Kidney tubule cell (primary cell): ENCODE measurements around the gene COL6A1.

Source experiments
- DNase-seq: peaks from one replicate; pipeline ENCODE4 v3.0.0-alpha.2; 2018; ENCODE audit warnings: low spot score

Gene COL6A1

DNA sequence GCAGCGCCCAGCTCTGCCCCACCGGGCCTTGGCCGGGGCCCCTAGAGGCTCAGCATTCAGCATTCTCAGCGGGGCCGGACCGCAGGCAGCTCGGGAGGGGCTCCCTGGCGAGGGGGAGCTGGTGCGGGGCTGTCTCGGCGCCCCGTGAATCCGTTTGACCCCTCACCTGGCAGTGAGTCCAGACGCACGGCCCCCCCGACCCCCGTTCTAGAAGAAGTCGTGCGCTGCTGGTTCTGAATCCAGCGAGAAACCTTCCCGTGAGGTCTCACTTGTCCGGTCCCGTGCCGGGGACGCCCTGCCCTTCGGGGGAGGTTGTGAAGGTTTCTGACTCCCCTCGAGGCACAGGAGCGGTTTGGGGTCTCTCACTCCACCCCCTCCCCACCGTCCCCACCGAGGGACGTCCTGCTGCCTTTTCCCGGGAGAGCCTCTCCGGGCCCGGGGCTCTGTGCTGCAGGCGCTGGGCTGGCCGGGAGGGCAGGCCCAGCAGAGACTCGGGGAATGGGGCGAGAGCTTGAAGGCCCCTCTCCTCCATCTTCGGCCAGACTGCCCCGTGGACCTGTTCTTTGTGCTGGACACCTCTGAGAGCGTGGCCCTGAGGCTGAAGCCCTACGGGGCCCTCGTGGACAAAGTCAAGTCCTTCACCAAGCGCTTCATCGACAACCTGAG lies 655 bp downstream of the COL6A1 start:
- no peak for DNase-seq

DNA sequence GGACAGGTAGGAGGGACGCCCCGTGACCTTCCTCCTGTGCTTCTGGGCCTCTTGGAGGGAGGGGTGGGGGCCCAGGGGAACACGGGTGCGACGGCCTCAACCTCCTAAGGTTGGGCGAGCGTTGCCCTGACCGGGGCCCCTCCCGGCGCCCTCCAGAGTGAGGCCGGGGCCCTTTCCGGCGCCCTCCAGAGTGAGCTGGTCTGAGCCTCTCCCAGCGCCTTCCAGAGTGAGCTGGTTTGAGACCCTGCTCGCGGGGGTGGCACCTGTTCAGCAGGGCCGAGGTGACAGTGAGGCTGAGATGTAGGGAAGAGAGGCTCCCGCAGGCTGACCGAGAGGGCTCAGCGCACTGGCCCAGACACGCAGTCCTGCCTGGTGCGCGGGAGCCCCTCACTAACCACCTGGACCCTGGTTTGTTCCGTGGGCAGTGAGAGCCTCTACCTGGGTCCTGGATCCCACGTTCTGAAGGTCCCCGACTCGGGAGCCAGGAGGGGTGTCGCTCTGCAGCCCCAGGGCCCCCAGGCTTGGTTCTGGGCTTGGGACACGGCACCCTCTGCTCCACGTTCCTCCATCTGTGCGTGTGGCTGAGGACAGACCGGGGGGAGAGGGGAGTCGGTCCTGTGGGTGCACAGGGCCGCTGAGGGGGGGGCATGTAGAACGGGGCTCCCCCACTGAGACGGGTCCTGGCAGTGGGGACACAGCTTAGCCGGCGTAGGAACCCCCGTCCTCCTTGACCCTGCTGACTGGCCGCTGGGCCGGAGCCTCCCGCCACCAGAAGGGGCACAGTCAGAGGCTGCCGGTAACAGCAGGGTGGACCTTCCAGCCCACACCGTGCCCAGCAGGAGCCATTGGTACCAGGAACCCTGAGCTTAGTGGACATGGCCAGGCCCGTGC lies 1.4 kb downstream of the COL6A1 start:
- no peak for DNase-seq

DNA sequence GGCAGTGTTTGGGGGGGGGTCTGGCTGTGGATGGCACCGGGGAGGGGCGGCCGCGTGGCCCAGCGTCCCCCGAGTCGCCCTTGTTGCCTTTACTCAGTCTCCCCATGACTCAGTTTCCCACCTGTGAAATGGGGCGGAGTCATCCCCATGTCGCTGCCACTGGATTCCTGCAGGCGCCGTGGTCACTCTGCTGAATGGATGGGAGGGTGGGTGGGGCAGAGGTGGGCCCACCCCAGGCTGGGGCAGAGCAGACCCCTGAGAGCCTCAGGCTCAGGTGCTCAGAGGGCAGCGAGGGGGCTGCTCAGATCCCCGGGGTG lies 2.0 kb downstream of the COL6A1 start:
- no peak for DNase-seq

DNA sequence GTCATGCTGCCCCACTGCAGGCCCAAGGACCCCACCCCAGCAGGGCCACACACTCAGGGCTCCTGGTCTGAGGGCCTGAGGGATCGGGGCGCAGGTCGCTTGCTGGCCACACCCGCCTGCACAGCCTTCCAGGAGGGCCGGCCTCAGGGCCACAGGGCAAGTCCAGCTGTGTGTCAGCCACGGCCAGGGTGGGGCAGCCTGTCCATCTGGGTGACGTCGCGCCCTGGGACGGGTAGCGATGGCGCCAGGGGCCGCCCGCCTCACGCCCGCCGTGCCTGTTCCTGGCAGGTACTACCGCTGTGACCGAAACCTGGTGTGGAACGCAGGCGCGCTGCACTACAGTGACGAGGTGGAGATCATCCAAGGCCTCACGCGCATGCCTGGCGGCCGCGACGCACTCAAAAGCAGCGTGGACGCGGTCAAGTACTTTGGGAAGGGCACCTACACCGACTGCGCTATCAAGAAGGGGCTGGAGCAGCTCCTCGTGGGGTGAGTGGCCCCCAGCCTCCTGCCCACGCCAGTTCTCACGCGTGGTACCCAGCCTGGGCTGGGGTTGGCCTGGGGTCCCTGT lies 2.5 kb downstream of the COL6A1 start:
- DNase-seq = no peak

DNA sequence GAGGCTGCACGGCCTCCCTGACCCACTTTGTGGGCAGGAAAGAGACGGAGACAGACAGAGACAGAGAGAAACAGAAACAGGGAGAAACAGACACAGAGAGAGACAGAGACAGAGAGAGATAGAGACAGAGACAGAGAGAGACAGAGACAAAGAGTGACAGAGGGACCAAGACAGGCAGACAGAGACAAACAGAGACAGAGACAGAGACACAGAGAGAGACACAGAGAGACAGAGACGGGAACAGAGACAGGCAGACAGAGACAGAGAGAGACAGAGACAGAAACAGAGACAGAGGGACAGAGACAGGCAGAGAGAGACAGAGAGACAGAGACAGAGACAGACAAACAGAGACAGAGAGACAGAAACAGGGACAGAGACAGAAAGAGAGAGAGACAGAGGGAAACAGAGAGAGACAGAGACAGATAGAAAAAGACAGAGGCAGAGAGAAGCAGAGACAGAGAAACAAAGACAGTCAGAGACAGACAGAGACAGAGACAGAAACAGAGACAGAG lies 3.1 kb downstream of the COL6A1 start:
- no peak for DNase-seq

GRCh38 chr21:45985471-45986315 lies 4.1 kb downstream of the COL6A1 start:
- no peak for DNase-seq

DNA sequence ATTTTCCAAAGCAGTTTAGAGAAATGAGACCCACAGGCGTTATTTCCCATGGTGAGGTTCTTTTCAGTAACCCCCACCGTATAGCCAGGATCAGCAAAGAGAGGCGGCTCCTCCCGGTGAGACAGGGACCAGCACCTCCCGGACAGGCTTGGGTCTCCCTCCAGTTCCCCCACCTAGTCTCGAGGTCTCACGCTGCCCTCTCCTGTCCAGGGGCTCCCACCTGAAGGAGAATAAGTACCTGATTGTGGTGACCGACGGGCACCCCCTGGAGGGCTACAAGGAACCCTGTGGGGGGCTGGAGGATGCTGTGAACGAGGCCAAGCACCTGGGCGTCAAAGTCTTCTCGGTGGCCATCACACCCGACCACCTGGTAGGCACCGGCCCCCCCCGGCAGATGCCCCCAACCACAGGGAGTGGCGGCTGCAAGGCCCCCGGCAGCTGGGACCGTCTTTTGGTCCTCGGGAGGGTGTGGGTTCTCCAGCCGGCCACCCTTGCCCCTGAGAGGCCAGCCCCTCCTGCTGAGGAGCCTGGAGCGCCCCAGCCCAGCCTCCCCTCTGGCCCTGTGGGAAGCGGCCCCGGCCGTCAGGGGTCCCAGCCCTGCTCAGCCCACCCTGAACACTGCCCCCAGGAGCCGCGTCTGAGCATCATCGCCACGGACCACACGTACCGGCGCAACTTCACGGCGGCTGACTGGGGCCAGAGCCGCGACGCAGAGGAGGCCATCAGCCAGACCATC lies 4.9 kb downstream of the COL6A1 start:
- DNase-seq = no peak

- no peak for DNase-seq
Measured at GRCh38 chr21:45987121-45987711, 5.6 kb downstream of the COL6A1 start.

DNA sequence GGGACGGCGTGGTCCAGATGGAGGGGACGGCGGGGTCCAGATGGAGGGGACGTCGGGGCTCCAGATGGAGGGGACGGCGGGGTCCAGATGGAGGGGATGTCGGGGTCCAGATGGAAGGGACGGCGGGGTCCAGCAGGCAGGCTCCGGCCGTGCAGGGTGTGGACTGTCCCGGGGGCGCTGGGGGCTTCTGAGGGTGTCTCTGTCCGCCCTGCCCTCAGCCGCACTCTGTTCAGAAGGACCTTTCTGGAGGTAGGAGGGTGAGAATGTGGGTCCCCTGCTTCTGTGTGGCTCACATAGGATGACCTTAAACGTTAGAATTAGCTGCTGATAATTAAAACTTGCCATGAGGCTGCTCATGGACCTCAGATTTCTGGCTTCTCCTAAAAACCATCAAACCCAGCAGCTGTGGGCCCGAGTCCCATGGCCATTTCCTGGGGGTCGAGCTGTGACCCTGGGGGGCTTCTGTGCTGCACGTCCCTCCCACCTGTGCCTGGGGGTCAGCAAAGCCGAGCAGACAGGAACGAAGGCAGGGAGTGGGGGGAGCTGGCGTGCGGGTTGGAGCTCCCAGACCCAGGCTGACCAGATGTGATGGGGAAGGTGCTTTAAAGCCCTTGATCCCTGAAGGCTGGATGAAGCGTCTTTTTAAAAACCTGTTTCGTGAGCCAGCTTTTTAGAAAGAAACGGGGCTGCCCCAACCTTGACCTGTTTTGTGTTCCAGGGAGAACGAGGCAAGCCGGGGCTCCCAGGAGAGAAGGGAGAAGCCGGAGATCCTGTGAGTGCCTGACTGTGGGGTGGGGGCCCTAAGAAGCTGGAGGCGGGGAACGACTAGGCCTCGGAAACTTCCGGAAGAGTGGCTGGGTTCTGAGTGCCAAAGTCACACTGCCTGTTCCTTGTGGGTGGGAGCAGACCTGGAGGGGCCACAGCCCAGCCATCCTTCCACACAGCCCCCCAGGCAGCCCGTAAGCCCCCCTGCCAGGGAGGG lies 7.1 kb downstream of the COL6A1 start:
- DNase-seq = no peak

- no peak for DNase-seq
Measured at GRCh38 chr21:45989355-45990048, 7.9 kb downstream of the COL6A1 start.

GRCh38 chr21:45990049-45990711 lies 8.6 kb downstream of the COL6A1 start:
- no peak for DNase-seq

GRCh38 chr21:45990741-45991605 lies 9.4 kb downstream of the COL6A1 start:
- DNase-seq = no peak

DNA sequence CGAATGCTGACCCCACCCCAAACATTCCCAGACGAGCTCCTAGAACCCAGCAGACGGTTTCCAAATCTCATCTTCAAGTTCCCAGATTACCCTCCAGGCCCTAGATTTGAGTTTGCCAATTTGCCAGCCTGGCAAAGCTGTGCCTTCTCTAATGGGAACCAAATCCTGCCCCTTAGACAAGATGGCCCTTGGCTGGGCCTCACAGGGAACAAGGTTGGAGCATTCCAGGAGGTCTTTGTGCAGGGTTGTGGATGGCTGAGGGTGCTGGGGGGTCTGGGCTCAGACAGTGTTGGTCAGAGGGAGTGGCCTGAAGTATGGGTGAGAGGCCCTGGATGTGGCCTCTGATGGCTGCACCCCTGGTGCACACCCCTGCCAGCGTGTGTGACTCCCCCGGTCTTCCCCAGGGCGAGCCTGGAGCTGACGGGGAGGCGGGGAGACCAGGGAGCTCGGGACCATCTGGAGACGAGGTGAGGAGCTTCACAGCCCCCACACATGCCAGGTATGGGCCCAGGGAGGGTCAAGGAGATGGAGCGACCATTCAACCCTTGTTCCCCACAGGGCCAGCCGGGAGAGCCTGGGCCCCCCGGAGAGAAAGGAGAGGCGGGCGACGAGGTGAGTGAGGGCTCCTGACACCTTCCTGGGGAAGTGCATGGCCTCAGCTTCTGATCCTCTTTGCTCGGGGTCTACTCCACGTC lies 10.2 kb downstream of the COL6A1 start:
- DNase-seq = no peak

DNA sequence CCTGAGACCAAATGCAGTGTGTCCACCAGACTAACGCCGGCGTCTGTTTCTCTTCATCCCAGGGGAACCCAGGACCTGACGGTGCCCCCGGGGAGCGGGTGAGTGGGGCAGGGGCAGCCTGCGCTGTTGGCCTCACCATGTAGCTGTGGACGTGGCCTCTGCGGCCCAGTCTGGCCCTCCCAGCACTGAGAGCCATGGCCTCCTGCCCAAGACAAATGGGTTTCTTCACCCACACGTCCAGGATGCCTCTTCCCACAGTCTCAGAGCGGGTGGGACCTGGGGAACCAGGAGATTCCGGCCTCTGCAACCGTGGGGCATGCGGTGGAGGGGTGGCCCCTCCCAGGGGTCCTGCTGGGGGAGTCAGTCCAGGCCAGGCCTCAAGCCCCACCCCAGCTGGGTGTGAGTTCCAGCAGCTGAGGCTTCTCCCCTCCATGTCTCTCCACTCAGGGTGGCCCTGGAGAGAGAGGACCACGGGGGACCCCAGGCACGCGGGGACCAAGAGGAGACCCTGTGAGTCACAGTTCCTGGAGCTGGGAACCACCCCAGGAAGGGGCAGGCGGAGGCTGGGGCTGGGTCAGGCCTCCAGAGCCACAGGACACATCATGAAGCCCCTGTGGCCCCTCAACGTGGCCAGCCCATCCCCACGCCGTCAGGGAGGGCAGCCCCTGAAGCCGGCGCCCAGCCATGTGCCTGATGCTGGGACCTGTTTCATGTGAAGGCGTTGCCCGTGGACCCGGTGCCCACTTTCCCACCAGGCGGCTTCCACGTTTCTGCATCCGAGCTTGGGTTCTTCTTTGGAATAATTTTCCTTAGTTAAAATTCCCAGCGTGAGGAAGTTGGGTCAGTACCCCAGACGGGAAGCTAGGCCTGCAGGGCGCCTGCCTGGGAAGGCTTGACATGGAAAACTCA lies 11.0 kb downstream of the COL6A1 start:
- DNase-seq = no peak

- DNase-seq = no peak
Measured at GRCh38 chr21:45993210-45994085, 11.9 kb downstream of the COL6A1 start.
